AG20443 (cell line): ENCODE measurements around the gene MAEA.
"Not testable (repeated sequence)": the region's sequence is repeated elsewhere in the genome, so short reads cannot be mapped to it uniquely, and the experiment has no call there.

Source experiments
- DNase-seq: peaks from one replicate; pipeline ENCODE4 v3.0.0; 2012; ENCODE audit warnings: low spot score, mixed read lengths

The MAEA gene

DNA sequence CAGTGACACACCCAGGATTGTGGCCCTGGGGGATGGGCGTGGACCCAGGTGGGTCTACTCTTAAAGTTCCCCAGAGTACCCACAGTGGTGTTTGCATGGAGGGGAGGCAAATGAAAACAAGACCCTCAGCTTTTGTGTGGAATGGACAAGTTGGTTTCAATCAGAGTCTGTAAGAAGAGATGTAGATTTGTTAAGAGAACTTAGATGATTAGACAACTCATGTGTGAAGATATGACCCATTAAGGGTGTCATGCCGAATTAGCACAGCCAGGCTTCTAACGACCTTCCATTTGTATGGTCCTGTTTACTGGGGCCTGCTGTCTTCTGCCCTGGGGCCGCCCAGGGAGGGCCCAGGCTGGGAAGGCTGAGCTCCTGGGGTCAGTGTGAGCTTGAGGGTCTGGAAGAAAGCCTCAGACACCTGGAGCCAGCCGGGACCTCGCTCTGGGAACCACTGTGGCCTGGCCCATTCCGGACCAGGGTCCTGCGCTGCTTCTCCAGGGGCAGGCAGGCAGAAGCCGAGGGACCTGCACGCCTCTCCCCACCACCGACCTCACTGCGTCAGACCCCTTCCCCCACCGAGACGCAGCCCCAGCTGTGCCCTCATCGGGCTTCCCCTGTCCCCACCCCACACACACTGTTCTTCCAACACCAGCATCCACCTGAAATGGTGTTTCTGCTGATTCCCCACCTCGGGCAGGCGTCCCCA lies 77.7 kb downstream of the MAEA start:
- DNase-seq: no peak

DNA sequence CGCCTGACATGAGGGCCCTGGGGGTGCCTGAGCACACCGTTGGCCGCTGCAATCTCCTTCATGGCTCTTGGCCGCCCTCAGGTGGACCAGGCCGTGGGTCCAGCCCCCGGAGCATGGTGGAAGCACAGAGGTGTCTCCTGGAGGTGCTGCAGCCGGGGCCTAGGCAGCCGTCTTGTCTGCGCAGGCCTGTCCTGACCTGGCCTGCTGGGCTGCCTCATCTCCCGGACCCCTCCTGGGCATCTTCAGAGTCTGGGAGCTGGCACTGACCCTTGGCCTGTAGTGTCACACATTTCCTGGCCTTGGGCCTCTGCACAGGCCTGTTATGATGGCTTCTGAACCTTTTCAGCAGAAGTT lies 78.2 kb downstream of the MAEA start:
- no peak for DNase-seq

DNA sequence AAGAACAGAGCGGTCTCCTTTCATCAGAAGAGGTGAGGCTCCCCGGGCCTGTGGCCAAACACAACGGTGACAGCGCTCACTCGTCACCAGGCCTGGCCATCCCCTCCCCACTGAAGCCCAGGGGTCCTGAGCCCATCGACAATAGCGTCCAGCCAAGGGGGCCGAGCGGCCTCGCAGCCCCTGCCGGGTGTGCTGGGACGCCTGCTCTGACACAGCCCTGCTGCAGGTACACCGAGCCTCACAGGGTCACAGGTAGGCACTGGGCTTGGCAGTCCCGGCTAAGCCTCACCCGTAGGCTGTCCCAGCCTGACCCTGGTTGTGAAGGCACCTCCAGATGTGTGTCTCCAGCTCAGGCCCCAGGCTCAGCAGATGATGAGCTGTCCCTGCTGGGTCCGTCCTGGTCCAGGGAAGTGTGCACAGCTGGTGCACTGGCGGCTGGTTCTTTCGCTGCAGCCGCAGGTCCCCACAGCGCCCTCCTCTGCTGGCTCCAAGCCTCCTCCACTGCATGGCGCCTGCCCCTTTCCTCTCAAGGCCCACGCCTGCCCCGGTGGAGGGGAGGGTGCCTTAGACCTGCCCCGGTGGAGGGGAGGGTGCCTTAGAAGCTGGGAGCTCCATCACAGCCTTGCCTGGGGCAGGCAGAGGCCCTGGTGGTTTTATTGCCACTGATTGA lies 78.9 kb downstream of the MAEA start:
- no peak for DNase-seq

DNA sequence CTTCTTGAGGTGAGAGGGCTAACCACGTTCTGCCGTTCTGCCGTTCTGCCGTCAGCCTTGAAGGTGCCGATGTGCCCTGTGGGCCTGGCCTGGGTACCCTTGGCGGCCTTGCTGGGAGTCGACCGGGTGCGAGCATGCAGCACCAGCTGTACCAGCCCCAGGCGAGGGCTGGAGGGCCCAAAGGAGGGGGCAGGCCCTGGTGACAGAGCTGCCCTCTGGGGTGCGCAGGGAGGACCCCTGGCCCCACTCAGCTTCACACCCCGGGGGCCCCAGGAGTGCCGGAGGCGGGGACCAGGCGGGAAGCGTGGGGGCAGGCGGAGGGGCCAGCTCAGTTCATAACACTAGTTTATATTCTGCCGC lies 79.4 kb downstream of the MAEA start:
- no peak for DNase-seq

DNA sequence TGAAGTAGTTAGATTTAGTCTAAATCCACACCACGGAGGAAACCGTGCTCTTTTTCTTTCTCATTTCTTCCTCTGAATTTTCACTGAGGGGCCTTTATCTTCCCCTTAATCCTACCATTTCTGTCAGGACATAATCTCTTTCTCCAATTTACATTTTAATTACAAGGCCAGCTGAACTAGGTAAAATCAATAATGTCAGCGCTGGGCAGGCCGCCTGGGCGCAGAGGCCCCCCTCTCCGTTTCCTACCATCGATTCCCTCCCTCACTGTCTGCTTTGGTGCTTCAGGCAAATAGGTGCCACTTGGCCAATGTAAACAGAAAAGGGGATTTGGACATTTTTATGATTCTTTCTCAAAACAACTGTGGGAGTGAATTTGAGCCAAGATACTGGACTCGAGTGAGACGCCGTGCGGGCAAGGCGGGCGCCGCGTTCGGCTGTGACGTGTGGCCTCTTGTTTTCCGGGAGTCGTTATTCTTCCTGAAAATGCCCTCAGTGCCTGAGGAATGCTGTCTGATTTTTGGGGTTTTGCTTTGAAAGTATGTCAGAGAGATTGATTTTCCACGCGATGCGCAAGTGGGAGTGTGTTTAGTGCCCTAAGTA lies 79.9 kb downstream of the MAEA start:
- no peak for DNase-seq

DNA sequence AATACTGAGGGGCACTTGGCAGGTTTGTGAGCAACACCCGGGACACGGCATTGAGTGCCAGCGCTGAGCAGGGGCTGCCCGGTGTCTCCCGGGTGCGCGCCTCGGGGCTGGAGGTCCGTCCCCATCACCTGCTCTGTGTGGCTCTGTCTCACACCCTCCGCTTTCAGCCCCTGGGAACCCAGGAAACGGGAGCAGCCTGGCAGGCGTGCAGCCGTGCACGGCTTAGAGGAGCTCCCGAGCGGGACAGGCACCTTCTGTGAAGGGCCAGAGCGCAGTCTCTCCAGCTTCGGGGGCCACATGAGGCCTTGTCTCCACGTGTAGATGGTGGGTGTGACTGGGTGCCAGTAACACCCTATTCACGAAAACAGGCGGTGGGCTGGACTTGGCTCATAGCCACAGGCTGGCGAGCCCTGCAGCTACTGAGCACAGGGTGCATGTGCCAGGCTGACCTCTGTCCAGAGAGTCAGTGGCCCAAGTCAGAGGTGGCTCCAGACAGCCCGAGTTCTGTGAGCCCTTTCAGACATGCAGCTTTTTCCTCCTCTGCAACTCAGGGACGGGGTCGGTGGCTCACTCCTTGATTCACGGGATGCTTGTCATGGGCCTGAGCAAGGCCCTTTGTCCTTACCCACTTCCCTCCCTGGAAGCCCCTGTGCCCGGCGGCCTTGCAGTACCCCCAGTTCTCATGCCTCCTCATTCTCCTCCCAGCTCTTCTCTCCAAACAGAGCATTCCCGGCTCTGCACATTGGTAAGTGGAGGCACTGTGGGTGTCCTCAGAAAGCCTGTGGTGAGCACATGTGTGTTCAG lies 80.8 kb downstream of the MAEA start:
- DNase-seq: no peak

DNA sequence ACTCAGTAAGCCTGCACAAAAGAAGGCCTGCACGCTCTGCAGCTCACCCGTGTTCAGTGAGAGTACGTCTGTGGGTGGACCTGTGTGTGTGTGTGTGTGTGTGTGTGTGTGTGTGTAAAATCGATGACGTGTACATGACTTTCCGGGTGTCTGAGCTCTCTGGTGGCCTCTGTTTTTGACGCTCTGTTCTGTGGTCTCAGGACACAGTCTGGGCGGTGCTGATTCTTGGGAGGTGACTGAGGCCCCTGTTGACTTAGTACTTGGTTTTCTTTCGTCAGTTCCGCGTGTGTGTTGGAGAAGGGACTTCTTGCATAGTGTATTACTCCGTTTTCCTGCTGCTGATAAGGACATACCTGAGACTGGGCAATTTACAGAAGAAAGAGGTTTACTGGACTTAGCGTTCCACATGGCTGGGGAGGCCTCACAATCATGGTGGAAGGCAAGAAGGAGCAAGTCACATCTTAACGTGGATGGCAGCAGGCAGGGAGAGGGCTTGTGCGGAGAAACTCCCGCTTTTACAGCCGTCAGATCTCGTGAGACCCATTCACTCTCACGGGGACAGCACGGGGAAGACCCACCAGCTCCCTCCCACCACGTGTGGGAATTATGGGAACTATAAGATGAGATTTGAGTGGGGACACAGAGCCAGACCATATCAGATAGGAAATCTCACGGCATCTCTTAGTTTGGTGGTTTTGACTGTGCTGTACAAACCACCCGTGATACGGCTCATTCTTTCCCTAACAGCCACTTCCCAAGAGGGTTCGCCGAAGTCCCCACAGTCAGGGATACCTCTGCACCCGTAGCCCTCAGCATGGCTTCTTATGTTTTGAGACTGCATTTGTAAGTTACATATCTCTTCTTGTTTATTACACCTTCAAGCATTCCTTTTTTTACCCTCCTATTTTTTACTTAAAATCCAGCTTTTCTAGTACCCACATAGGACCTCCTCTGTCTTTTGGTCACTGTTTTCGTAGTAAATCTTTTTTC lies 81.8 kb downstream of the MAEA start:
- DNase-seq: no peak

DNA sequence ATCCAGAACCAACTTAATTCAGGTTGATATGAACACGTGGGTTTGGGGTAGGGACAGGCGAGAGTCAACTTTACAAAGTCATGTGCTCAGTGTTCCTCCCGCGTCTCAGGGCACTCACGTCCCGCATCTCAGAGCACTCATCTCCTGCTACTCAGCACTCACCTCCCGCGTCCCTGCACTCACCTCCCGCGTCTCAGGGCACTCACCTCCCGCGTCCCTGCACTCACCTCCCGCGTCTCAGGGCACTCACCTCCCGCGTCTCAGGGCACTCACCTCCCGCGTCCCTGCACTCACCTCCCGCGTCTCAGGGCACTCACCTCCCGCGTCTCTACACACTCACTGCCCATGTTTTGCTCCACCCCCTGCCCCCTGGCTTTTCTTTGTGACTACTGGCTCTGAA lies 82.9 kb downstream of the MAEA start:
- DNase-seq: not testable (repeated sequence)

DNA sequence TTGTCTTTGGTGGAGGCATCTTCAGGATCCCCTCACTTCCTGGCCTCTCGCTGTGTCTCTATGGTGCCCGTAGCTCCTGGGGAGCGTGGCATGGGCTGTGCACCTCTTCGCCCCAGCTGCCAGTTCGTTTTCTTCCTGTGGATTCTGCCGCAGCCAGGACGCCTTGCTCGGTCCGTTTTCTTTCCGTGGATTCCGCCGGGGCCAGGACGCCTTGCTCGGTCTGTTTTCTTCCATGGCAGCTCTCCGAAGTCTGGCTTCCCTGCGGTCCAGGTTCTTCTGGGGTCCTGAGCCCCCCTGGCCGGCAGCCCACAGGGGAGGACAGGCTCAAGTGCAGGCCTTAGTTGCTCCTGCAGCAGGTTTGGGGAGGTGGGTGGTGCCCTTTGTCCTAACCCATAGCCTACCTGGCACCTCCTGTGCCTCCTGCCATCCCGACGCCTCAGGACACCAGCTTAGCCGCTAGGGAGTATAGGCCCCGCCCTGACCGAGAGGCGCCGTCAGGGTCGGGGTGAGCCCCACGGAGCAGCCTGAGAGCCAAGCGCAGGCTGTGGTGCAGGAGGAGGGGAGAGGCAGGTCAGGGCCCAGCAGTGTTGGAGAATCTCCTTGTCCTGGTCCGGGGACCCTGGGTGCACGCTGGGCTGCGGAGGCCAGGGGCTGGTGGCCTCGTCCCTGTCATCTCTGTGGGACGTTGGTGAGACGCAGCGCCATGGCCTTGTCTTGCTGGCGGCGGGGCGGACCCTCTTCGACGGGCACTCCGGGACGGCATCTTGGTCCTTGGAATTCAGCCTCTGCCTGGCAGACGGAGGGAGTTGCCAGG lies 84.4 kb downstream of the MAEA start:
- no peak for DNase-seq

DNA sequence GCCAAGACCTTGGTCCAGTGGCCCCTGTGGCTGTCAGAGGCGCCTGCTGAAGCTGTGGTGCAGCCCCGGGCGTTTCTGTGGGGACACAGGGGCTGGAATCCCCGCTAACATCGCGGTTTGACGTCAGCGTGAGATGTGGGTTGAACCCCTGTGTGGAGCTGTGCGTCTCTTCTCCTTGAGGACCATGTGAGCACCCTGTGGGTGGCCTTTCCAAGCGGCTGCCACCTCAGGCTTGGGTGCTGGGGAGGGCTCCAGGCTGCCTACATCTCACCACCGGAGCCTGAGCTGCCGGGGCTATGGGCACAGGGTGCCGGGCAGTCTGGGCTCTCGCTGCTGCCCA lies 85.0 kb downstream of the MAEA start:
- no peak for DNase-seq

DNA sequence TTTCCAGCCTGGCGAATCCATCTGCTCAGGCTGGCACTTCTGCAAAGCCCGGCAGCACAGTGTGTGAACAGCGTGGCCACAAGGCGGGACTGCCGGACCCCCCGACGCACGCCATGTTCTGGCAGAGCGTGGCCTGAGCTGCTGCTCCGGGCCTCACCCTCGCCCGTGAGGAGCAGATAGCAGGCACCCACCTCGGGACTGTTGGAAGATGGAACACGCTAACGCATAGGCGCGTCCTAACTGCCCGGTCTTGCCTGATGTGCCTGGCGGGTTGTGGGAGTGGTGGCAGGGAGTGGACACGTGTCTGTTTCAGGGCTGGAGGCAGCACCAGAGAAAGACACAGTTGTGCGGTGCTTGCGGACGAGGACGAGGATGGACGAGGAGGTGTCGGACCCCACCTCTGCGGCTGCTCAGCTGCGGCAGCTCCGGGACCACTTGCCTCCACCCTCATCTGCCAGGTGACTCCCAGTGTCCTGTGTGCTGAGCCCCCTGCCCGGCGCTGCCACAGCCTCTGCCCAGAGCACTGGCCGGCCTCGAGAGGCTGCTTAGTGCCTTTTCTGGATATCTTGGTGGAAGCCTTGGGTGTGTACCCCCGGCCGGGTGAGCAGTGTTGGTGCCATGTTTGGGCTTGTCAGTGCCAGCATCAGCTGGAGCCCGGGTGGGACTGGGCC lies 85.5 kb downstream of the MAEA start:
- no peak for DNase-seq

DNA sequence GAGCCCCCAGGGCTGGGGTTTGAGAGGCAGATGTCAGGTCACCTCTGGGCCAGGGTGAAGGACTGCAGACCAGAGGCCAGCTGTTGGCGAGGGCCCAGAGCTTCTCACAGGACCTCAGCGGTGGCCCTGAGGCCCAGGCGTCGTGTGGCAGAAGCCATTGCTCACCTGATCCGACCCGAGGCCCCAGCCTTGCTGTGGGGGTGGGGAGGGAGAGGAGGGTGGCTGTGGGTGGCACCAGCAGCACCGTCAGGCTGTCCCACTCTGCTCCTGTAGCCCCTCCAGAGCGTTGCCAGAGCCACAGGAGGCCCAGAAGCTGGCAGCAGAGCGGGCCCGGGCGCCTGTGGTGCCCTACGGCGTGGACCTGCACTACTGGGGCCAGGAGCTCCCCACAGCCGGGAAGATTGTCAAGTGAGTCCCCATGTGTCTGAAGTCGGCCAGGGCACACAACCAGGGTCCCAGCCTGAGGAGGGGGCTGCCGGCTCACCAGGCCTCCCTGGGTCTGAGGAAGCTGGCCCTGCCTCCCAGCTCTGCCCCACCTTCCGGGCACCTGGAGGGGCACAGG lies 86.2 kb downstream of the MAEA start:
- DNase-seq: no peak

DNA sequence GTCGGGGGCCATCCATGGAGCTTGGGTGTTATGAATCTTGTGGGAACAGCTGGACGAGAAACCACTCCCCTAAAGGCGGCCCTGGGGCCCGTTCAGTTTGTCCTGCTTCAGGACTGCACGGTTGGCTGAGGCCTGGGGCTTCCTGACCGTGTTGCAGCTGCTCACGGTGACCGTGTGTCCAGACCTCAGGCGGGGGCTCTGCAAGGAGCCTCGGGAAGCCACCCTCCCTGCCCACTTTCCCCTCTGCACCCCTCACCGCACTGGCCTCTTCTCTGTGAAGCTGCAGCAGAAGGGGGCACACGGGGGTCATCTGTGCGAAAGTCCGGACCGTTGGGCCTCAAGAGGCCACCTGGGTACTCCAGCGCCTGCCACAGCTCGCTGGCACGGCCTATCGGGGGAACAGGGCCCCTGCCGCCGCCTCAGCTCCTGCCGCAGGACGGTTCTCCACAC lies 86.7 kb downstream of the MAEA start:
- no peak for DNase-seq

DNA sequence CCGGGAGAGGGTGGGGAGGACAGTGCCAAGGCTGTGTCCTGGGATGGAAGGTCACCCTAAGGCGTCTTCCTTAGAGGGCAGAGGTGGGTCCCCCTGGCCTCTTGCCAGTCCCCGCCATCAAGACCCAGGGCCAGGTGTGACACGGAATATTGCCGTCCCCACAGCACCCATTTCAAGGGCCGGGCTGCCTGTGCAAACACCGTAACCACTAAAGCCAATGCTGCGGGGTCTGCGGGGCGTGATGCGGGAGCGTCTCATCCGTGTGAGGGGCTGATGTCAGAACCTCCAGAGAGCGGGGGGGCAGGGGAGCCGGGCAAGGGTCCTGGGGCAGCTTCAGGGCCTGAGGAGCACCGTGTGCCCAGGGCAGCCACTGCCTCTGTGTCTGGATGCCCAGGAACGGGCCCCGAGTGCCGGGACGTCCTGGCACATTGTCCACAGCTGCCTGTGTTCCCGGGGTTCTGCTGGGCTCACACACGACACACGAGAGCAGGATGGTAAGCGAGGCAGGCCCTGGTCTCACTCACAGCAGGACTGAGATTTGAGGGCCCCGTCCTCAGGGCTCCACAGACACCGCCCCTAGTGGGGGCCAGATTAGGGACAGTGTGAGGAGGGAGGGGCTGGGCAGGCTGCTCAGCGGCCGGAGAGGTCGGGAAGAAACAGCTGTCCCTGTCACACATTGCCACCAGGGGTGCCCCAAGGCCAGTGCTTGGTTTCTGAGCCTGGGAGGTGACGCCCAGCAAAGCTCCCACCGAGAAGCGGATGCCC lies 87.3 kb downstream of the MAEA start:
- no peak for DNase-seq

DNA sequence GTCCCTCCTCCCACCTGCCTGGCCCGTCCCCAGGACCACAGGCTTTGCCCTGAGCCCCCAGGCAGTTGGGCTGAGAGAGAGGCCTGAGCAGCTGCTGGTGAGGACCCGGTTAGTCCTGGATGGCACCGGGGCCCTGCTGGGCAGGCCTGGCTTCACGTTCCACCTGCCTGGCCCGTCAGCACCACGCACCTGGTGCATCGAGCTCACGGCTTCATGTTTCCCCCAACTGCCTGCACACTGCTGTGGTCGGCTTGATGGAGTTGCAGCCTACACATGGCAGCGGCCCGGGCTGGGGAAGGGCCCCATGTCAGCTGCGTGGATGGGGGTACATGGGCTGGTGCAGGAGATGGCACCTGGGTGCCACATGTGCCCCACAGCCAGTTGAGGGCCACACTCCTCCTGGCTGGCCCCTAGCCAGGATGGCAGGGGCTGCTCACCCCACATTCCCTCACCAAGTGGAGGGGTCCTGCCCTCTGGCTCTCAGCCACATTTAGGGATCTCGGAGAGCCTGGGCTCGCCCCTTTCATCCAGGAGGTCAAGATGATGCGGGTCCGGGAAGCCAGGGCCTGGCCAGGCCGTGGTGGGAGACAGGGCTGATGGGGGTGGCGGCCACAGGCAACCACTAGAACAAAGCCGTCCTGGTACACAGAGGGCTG lies 88.0 kb downstream of the MAEA start:
- DNase-seq: no peak

DNA sequence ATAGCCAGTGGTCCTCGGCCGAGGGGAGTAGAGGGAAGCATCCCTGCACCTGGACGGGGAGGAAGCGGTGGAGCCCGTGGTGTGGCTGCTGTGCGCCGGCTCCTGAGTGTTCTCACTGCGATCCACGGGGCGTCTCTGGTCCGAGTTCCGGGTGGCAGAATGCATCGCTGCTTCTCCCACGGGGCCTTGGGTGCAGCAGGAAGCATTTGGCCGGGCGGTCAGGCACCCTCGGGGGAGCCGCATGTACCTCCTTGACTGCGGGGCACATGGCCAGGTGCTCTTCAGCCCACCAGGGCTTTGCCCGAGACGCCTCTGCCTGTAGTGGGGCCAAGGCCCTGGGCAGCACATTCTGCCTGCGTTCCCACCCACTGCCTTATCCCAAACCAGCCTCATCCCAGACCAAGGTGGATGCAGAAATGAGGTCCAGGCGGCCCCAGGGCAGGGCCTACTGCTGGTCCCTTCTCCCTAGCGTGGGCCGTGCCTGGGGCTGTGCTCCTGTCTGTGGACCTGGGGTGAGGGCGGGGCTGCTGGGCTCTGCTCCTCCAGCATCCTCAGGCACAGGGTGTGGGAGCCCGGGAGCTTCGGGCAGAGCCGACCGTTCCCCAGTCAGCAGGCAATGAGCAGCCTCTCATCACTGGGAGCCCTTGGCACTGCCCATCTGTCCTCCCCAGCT lies 89.0 kb downstream of the MAEA start:
- DNase-seq: no peak

DNA sequence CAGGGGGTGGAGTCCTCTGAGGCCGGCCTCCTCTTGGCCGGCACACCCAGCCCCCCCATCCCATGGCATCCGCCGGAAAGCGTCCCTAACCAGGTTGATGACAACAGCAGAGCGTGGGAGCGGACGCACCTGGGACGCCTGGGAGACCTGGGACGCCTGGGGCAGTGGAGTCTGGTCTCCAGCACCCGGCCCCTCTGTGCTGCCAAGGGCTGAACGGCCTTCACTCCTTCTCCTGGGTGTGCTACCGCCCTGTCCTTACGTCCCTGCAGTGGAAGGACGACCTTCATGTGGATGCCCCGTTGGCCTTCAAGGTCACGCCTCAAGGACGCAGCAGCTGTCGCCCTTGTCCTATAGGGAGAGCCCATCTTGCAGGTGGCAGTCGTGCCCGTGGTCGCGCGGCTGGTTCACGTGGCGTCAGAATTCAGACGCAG lies 89.7 kb downstream of the MAEA start:
- no peak for DNase-seq

DNA sequence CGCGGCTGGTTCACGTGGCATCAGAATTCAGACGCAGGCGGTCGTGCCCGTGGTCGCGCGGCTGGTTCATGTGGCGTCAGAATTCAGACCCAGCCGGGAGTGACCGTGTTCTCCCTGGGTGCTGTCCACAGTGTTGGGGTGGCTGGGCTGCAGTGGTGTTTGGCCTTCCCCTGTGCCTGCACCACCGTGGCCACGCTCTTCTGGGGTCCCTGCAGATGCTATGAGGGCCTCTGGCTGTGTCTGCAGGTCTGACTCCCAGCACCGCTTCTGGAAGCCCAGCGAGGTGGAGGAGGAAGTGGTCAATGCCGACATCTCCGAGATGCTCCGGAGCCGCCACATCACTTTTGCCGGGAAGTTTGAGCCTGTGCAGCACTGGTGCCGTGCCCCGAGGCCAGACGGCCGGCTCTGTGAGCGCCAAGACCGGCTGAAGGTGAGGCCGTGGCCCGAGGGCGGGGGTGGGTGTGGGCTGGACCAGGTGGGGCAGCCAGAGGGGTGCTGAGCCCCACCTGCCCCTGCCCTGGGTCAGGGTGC lies 90.2 kb downstream of the MAEA start:
- no peak for DNase-seq
